MG63 (cell line): ENCODE data around the gene NAV3. TPM values are rescaled to one million over a fixed set of nuclear protein-coding genes. Genes with fewer than 3 reads are reported as not detected.
A peak's percentile ranks its signal among the peaks of the same experiment; 100 is the strongest.

Source experiments
- DNase-seq: peaks from one replicate; pipeline ENCODE4 v3.0.0-alpha.2; 2020
- H3K27me3 ChIP-seq: fragments of 250-450 bp; sonication (Bioruptor Pico); 2 replicates; pipeline ENCODE4 v1.5.1; 2020; ENCODE audit warnings: mild to moderate bottlenecking, moderate library complexity
- H3K36me3 ChIP-seq: fragments of 250-450 bp; sonication (Bioruptor Pico); 2 replicates; pipeline ENCODE4 v1.5.1; 2020; ENCODE audit warnings: mild to moderate bottlenecking, moderate library complexity
- H3K4me3 ChIP-seq: fragments of 250-450 bp; sonication (Bioruptor Pico); 2 replicates; pipeline ENCODE4 v1.5.1; 2020; ENCODE audit warnings: mild to moderate bottlenecking, moderate library complexity
- H3K9me3 ChIP-seq: fragments of 250-450 bp; sonication (Bioruptor Pico); 2 replicates; pipeline ENCODE4 v1.5.1; 2020; ENCODE audit warnings: mild to moderate bottlenecking, moderate library complexity
- total RNA-seq: library from RNA; depleted of rRNA; stranded (reverse); fragments of >200 nt; shearing (Covaris generic); gene quantifications from 2 replicates; pipeline ENCODE4 v1.2.3, GENCODE V29; 2014; ENCODE audit warnings: low replicate concordance

Gene NAV3
- total RNA-seq, 1 experiment from 2014 or later, result 6.7 TPM

GRCh38 chr12:77946541-77947061 is 115.9 kb downstream of the NAV3 start:
- Histone ChIP-seq H3K27me3 (no peaks in the 10 kb centered on the region), H3K9me3 (no peaks in the 10 kb centered on the region; the same call in 1 of the 2 replicates), H3K36me3 (peaks cover 28% of the 10 kb centered on the region), H3K4me3 (no peak overlapping the region)
- no peak for DNase-seq

GRCh38 chr12:77947330-77947729 is 116.6 kb downstream of the NAV3 start:
- peaks cover 28% of the 10 kb centered on the region for H3K36me3 ChIP-seq
- no peaks in the 10 kb centered on the region for H3K27me3 ChIP-seq
- DNase-seq, result no peak
- no peak overlapping the region for H3K4me3 ChIP-seq
- no peaks in the 10 kb centered on the region; the same call in 1 of the 2 replicates for H3K9me3 ChIP-seq

- H3K36me3 ChIP-seq, result peaks cover 28% of the 10 kb centered on the region
- H3K9me3 ChIP-seq, result no peaks in the 10 kb centered on the region; the same call in 1 of the 2 replicates
- no peak overlapping the region for H3K4me3 ChIP-seq
- no peaks in the 10 kb centered on the region for H3K27me3 ChIP-seq
- DNase-seq, result no peak
Measured at GRCh38 chr12:77947746-77948145, 117.1 kb downstream of the NAV3 start.

- Histone ChIP-seq H3K27me3 (no peaks in the 10 kb centered on the region), H3K9me3 (no peaks in the 10 kb centered on the region; the same call in 1 of the 2 replicates), H3K36me3 (peaks cover 21% of the 10 kb centered on the region), H3K4me3 (no peak overlapping the region)
- DNase-seq, result no peak
Measured at GRCh38 chr12:77949943-77950342, 119.2 kb downstream of the NAV3 start.

- Histone ChIP-seq H3K36me3 (peaks cover 19% of the 10 kb centered on the region), H3K27me3 (no peaks in the 10 kb centered on the region), H3K9me3 (no peaks in the 10 kb centered on the region), H3K4me3 (no peak overlapping the region; the same call in 1 of the 2 replicates)
- no peak for DNase-seq
Measured at GRCh38 chr12:77953528-77954205, 123.0 kb downstream of the NAV3 start.

GRCh38 chr12:77954206-77954555 is 123.5 kb downstream of the NAV3 start:
- Histone ChIP-seq H3K4me3 (no peak overlapping the region), H3K9me3 (no peaks in the 10 kb centered on the region), H3K36me3 (peaks cover 18% of the 10 kb centered on the region), H3K27me3 (no peaks in the 10 kb centered on the region)
- DNase-seq, result peak; percentile 45

- no peaks in the 10 kb centered on the region for H3K9me3 ChIP-seq
- DNase-seq, result no peak
- no peaks in the 10 kb centered on the region for H3K27me3 ChIP-seq
- no peaks in the 10 kb centered on the region; the same call in 1 of the 2 replicates for H3K36me3 ChIP-seq
- no peak overlapping the region for H3K4me3 ChIP-seq
Measured at GRCh38 chr12:77957062-77957461, 126.4 kb downstream of the NAV3 start.

GRCh38 chr12:77963576-77964178 is 133.0 kb downstream of the NAV3 start:
- Histone ChIP-seq H3K36me3 (peaks cover 2% of the 10 kb centered on the region), H3K4me3 (no peak overlapping the region), H3K27me3 (no peaks in the 10 kb centered on the region), H3K9me3 (no peaks in the 10 kb centered on the region)
- no peak for DNase-seq

GRCh38 chr12:77965790-77966189 is 135.1 kb downstream of the NAV3 start:
- H3K27me3 ChIP-seq, result no peaks in the 10 kb centered on the region
- no peaks in the 10 kb centered on the region for H3K9me3 ChIP-seq
- no peak overlapping the region for H3K4me3 ChIP-seq
- peaks cover 9% of the 10 kb centered on the region for H3K36me3 ChIP-seq
- DNase-seq, result no peak

GRCh38 chr12:77968021-77968420 is 137.3 kb downstream of the NAV3 start:
- Histone ChIP-seq H3K9me3 (no peaks in the 10 kb centered on the region), H3K4me3 (no peak overlapping the region), H3K27me3 (no peaks in the 10 kb centered on the region), H3K36me3 (peaks cover 13% of the 10 kb centered on the region)
- no peak for DNase-seq

- H3K36me3 ChIP-seq, result peaks cover 13% of the 10 kb centered on the region
- H3K9me3 ChIP-seq, result no peaks in the 10 kb centered on the region
- no peak overlapping the region for H3K4me3 ChIP-seq
- no peaks in the 10 kb centered on the region for H3K27me3 ChIP-seq
- DNase-seq, result no peak
Measured at GRCh38 chr12:77968571-77968970, 137.9 kb downstream of the NAV3 start.

- Histone ChIP-seq H3K4me3 (peak overlapping the region; percentile 2; the same call in 1 of the 2 replicates), H3K9me3 (no peaks in the 10 kb centered on the region), H3K36me3 (peaks cover 12% of the 10 kb centered on the region), H3K27me3 (no peaks in the 10 kb centered on the region)
- DNase-seq, result no peak
Measured at GRCh38 chr12:77973579-77973978, 142.9 kb downstream of the NAV3 start.

- H3K36me3 ChIP-seq, result peaks cover 3% of the 10 kb centered on the region; the same call in 1 of the 2 replicates
- H3K27me3 ChIP-seq, result no peaks in the 10 kb centered on the region
- no peaks in the 10 kb centered on the region for H3K9me3 ChIP-seq
- no peak overlapping the region for H3K4me3 ChIP-seq
- DNase-seq, result no peak
Measured at GRCh38 chr12:77974645-77975044, 144.0 kb downstream of the NAV3 start.

GRCh38 chr12:77979597-77980250 is 149.0 kb downstream of the NAV3 start:
- H3K9me3 ChIP-seq, result no peaks in the 10 kb centered on the region
- no peak overlapping the region for H3K4me3 ChIP-seq
- DNase-seq, result no peak
- no peaks in the 10 kb centered on the region for H3K36me3 ChIP-seq
- H3K27me3 ChIP-seq, result no peaks in the 10 kb centered on the region

GRCh38 chr12:77980782-77981181 is 150.1 kb downstream of the NAV3 start:
- no peaks in the 10 kb centered on the region for H3K36me3 ChIP-seq
- H3K27me3 ChIP-seq, result no peaks in the 10 kb centered on the region
- DNase-seq, result no peak
- H3K4me3 ChIP-seq, result no peak overlapping the region
- no peaks in the 10 kb centered on the region for H3K9me3 ChIP-seq

GRCh38 chr12:77983859-77984258 is 153.2 kb downstream of the NAV3 start:
- Histone ChIP-seq H3K27me3 (no peaks in the 10 kb centered on the region), H3K36me3 (no peaks in the 10 kb centered on the region), H3K9me3 (no peaks in the 10 kb centered on the region), H3K4me3 (no peak overlapping the region)
- DNase-seq, result no peak

GRCh38 chr12:77992760-77993159 is 162.1 kb downstream of the NAV3 start:
- no peaks in the 10 kb centered on the region for H3K27me3 ChIP-seq
- peaks cover 11% of the 10 kb centered on the region for H3K9me3 ChIP-seq
- no peak for DNase-seq
- no peak overlapping the region for H3K4me3 ChIP-seq
- H3K36me3 ChIP-seq, result peaks cover 7% of the 10 kb centered on the region; the same call in 1 of the 2 replicates
